Measurements from ENCODE around the gene ST6GALNAC5. TPM values are rescaled to one million over a fixed set of nuclear protein-coding genes. Genes with fewer than 3 reads are reported as not detected.

Gene ST6GALNAC5
- polyA plus RNA-seq, 6 donors from 2014 or later = not detected

- no peak overlapping the region for H3K27ac Mint-ChIP-seq
- H3K4me1 Mint-ChIP-seq = no peaks in the 10 kb centered on the region
- H3K27me3 Mint-ChIP-seq = no peaks in the 10 kb centered on the region
- no peak overlapping the region for H3K4me3 Mint-ChIP-seq
- ATAC-seq (ENCODE audit: low read depth in 2 of 2) (no peak), DNase-seq (no peak)
- no peaks in the 10 kb centered on the region for H3K9me3 Mint-ChIP-seq
- peaks cover 2 to 7% of the 10 kb centered on the region in 2 donors for H3K36me3 Mint-ChIP-seq
These were observed 236.2 kb downstream of the ST6GALNAC5 start for GRCh38 chr1:77103486-77103885.

- H3K9me3 Mint-ChIP-seq = peaks cover 0 to 3% (median 0%) of the 10 kb centered on the region in 7 donors
- no peaks in the 10 kb centered on the region for H3K4me1 Mint-ChIP-seq
- H3K4me3 Mint-ChIP-seq = no peak overlapping the region
- DNase-seq = no peak
- no peaks in the 10 kb centered on the region for H3K27me3 Mint-ChIP-seq
- ATAC-seq (ENCODE audit: low read depth in 2 of 2) = no peak
- peaks cover 8 to 11% of the 10 kb centered on the region in 2 donors for H3K36me3 Mint-ChIP-seq
- no peak overlapping the region for H3K27ac Mint-ChIP-seq
These were observed 237.4 kb downstream of the ST6GALNAC5 start for GRCh38 chr1:77104672-77105071.
